Spleen (tissue), 11 donors: ENCODE results near the gene IL34. TPM values are rescaled to one million over a fixed set of nuclear protein-coding genes. Genes with fewer than 3 reads are reported as not detected.

Experiments
- DNase-seq: peaks from one replicate; pipeline ENCODE4 v3.0.0-alpha.2; 2020
- H3K27ac ChIP-seq, 8 donors: fragments of 200-600 bp; sonication (generic) in 7 of 8; 1 replicate in 4 of 8; 2 replicates in 4 of 8; pipeline versions ENCODE4 v1.5.0 to v1.8.0; 2016 to 2021; ENCODE audit warnings: inconsistent platforms in 4 of 8, mild to moderate bottlenecking in 4 of 8, moderate library complexity in 1 of 8
- H3K27me3 ChIP-seq, 7 donors: fragments of 200-600 bp; sonication (generic) in 6 of 7; replicated peaks in 1 of 7; 1 replicate in 4 of 7; 2 replicates in 3 of 7; pipeline versions ENCODE4 v1.5.0 to v1.8.0; 2016 to 2021; ENCODE audit warnings: inconsistent platforms in 3 of 7, mild to moderate bottlenecking in 1 of 7
- H3K36me3 ChIP-seq, 6 donors: fragments of 200-600 bp; sonication (generic) in 5 of 6; 1 replicate in 4 of 6; 2 replicates in 2 of 6; pipeline versions ENCODE4 v1.5.0 to v1.8.0; 2016 to 2021; ENCODE audit warnings: inconsistent platforms in 2 of 6
- H3K4me1 ChIP-seq, 6 donors: fragments of 200-600 bp; sonication (generic) in 5 of 6; 1 replicate in 3 of 6; 2 replicates in 3 of 6; pipeline versions ENCODE4 v1.5.0 to v1.8.0; 2016 to 2021; ENCODE audit warnings: inconsistent platforms in 3 of 6
- H3K4me3 ChIP-seq, 8 donors: fragments of 200-600 bp; sonication (generic) in 7 of 8; 1 replicate in 4 of 8; 2 replicates in 4 of 8; pipeline versions ENCODE4 v1.5.0 to v1.8.0; 2016 to 2021; ENCODE audit warnings: inconsistent platforms in 4 of 8, mild to moderate bottlenecking in 4 of 8, moderate library complexity in 2 of 8
- H3K9me3 ChIP-seq, 8 donors: fragments of 200-600 bp; sonication (generic) in 7 of 8; 1 replicate in 4 of 8; 2 replicates in 4 of 8; pipeline versions ENCODE4 v1.5.0 to v1.8.0; 2016 to 2021; ENCODE audit warnings: inconsistent platforms in 4 of 8
- CTCF ChIP-seq, 11 experiments: fragments of 200-600 bp in 7 of 11; fragments of 450-650 bp in 4 of 11; sonication (generic) in 4 of 11; IDR thresholded peaks in 8 of 11; conservative IDR thresholded peaks in 3 of 11; 1 replicate in 7 of 11; 2 replicates in 4 of 11; pipeline versions ENCODE4 v1.4.0 to v1.8.0; 2016 to 2021; ENCODE audit warnings: antibody characterized with exemption in 11 of 11, inconsistent platforms in 4 of 11, mild to moderate bottlenecking in 1 of 11
- POLR2A ChIP-seq, 3 donors: fragments of 450-650 bp; IDR thresholded peaks; one replicate each; pipeline ENCODE4 v1.5.1; 2017; ENCODE audit warnings: antibody characterized with exemption in 3 of 3, mild to moderate bottlenecking in 1 of 3
- POLR2AphosphoS5 ChIP-seq, 3 donors: sonication (generic); formaldehyde crosslinking; IDR thresholded peaks; one replicate each; pipeline ENCODE4 v1.5.1; 2017; ENCODE audit warnings: antibody characterized with exemption in 3 of 3
- WGBS, 5 donors: extraction: QIAGEN DNeasy Blood & Tissue Kit in 3 of 5; methylation state at CpG; one replicate each; pipeline versions ENCODE4 v1.1.5 to v1.1.7; 2013 to 2018; 5-methylcytosine and 5-hydroxymethylcytosine counted together
- intact Hi-C: fragments of 100-400 bp; cut with DNase I; formaldehyde crosslinking; loops from one replicate; pipeline ENCODE4 v1.15.0; 2023; ENCODE audit warnings: low total_unique reads
- polyA plus RNA-seq, 3 donors: library from polyadenylated mRNA; stranded (reverse); fragments of 200-250 nt; gene quantifications; one replicate each; pipeline ENCODE4 v1.2.1, GENCODE V29; 2013
- total RNA-seq, 7 donors: library from RNA; depleted of rRNA in 3 of 7; stranded (reverse); fragments of >200 nt in 3 of 7; fragmentation: NEBNext Ultra II Directional in 4 of 7; extraction: Animal tissue kit (Norgen Biotek cat#: 25700) in 4 of 7; gene quantifications; one replicate each; pipeline versions ENCODE4 v1.1.0 to v1.2.1, GENCODE V29; 2016 to 2021
- donor health status: healthy with polysubstance abuse.
- donor health status: DM: no; HTN: no; CAD: no; lungs with moderate emphysema.
- donor health status: DM: no; HTN: no; CAD: no.
- donor health status: Bipolar disorder and iron deficiency.
- donor health status: healthy.
- donor health status: DM: no; HTN: no; CAD: no.
- donor health status: DM: yes; HTN: yes; CAD: no.

IL34 gene
- total and polyA plus RNA-seq, 10 donors: 20.3 to 258 (median 128) TPM

GRCh38 chr16:70601576-70602575, 44.5 kb upstream of the IL34 start:
- H3K4me1 ChIP-seq: peaks cover 0 to 63% (median 19%) of the 10 kb centered on the region in 6 donors
- H3K36me3 ChIP-seq: peaks cover 0 to 7% (median 0%) of the 10 kb centered on the region in 6 donors
- peak in 2 of 3 donors; percentile 18 to 29 for TF ChIP-seq POLR2AphosphoS5 (IDR thresholded peaks at IDR 0.05)
- TF ChIP-seq POLR2A (IDR thresholded peaks at IDR 0.05): no peak
- peak overlapping the region in 6 of 8 donors; percentile 4 to 83 (median 37) for H3K27ac ChIP-seq
- H3K27me3 ChIP-seq: no peaks in the 10 kb centered on the region
- DNase-seq: peak; percentile 54
- 48 to 80% (median 73%) methylated on average over 7 to 8 of the region's 8 CpGs for WGBS, 5 donors
- H3K9me3 ChIP-seq: no peaks in the 10 kb centered on the region
- no peak overlapping the region for H3K4me3 ChIP-seq
- intact Hi-C loops: no loop called here

- H3K27me3 ChIP-seq: no peaks in the 10 kb centered on the region
- 72 to 89% (median 83%) methylated on average over 8 of the region's 8 CpGs for WGBS, 5 donors
- peak; percentile 41 for DNase-seq
- peaks cover 0 to 7% (median 0%) of the 10 kb centered on the region in 6 donors for H3K36me3 ChIP-seq
- no peak overlapping the region for H3K27ac ChIP-seq
- TF ChIP-seq CTCF (IDR thresholded peaks at IDR 0.05 in 8 of 11, conservative IDR thresholded peaks at IDR 0.05 in 3 of 11): no peak
- TF ChIP-seq POLR2AphosphoS5 (IDR thresholded peaks at IDR 0.05): no peak
- TF ChIP-seq POLR2A (IDR thresholded peaks at IDR 0.05): no peak
- H3K9me3 ChIP-seq: no peaks in the 10 kb centered on the region
- no peak overlapping the region for H3K4me3 ChIP-seq
- intact Hi-C loops: no loop called here
- H3K4me1 ChIP-seq: peaks cover 0 to 58% (median 20%) of the 10 kb centered on the region in 6 donors
Observed at GRCh38 chr16:70602831-70603230, 43.5 kb upstream of the IL34 start.

- H3K9me3 ChIP-seq: no peaks in the 10 kb centered on the region
- intact Hi-C loops: no loop called here
Observed at GRCh38 chr16:70604407-70605282, 41.7 kb upstream of the IL34 start.

More at GRCh38 chr16:70604407-70605282, 41.7 kb upstream of the IL34 start:
- 76 to 83% (median 81%) methylated on average over 8 of the region's 8 CpGs for WGBS, 5 donors
- peak; percentile 59 for DNase-seq
- Histone ChIP-seq H3K36me3 (peaks cover 0 to 7% (median 0%) of the 10 kb centered on the region in 6 donors), H3K27ac (peak overlapping the region in 1 of 8 donors; percentile 30), H3K4me3 (no peak overlapping the region), H3K4me1 (peaks cover 0 to 56% (median 14%) of the 10 kb centered on the region in 6 donors), H3K27me3 (no peaks in the 10 kb centered on the region)
- TF ChIP-seq CTCF (IDR thresholded peaks at IDR 0.05 in 8 of 11, conservative IDR thresholded peaks at IDR 0.05 in 3 of 11): no peak
- no peak for TF ChIP-seq POLR2AphosphoS5 (IDR thresholded peaks at IDR 0.05)
